GM19324 (cell line): ENCODE data around the gene EPX.

ENCODE experiments used
- ATAC-seq: cut with Tn5 transposase; IDR thresholded peaks from one replicate; pipeline ENCODE4 v1.9.1; 2021; ENCODE audit warnings: mild to moderate bottlenecking, moderate library complexity; ENCODE audit not compliant: unreplicated experiment, low FRiP score

EPX gene

GRCh38 chr17:58184308-58184985 lies 8.1 kb upstream of the EPX start:
- ATAC-seq: no peak

- no peak for ATAC-seq
Measured at GRCh38 chr17:58184986-58185761, 7.4 kb upstream of the EPX start.

- ATAC-seq: no peak
Measured at GRCh38 chr17:58186591-58186990, 5.9 kb upstream of the EPX start.

- no peak for ATAC-seq
Measured at GRCh38 chr17:58187063-58187462, 5.5 kb upstream of the EPX start.

DNA sequence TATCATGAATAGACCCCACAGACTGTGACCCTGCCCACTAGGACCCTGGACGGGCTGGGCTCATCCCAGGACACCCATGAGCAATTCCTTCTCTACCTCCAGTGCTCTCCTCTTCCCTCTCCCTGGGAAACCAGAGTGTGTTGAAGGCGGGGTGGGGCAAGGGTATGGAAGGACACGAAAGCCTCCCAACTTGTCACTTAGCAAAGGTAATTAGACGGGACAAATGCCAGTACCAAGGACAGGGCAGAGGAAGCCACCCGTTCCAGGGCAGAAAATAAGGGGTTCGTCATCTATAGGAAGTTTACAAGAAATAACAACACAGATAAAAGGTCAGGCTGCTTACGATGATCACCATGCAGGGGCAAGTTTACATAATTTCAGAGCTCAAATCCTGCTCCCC lies 4.9 kb upstream of the EPX start:
- no peak for ATAC-seq

DNA sequence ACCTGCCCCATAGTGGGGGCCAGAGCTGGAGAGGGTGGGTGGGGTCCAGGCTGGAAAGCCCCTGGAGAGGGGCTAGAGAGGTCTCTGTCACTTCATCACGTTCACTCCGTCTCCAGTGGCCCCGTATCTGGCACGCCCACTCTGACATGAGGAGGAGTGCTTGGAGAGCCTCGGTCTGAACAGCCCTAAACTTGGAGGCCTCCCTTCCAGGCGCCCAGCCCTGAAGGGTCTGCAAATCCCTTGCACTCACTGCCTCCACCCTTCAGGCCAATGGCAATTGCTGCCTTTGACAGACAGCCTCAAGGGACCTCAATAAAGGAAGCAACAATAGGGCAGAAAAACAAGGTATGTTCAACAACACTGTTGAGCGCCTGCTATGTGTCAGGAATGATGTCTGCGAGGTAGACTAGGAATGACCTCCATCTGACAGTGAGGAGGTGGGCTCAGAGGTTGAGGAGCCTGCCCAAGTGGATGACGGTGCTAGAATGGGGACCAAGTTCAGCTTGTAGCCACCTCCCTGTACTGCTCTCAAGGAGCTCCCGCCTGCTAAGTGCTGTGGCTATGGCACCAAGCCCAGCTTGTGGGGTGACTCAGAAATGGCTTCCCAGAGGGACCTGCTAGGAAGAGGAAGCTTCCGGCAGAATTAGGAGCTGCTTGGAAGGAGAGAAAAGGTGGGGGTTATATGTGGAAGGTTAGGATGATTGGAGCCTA lies 2.9 kb upstream of the EPX start:
- ATAC-seq: no peak

GRCh38 chr17:58191241-58191896 lies 1.2 kb upstream of the EPX start:
- ATAC-seq: no peak

GRCh38 chr17:58193641-58194255 lies 1.2 kb downstream of the EPX start:
- no peak for ATAC-seq

DNA sequence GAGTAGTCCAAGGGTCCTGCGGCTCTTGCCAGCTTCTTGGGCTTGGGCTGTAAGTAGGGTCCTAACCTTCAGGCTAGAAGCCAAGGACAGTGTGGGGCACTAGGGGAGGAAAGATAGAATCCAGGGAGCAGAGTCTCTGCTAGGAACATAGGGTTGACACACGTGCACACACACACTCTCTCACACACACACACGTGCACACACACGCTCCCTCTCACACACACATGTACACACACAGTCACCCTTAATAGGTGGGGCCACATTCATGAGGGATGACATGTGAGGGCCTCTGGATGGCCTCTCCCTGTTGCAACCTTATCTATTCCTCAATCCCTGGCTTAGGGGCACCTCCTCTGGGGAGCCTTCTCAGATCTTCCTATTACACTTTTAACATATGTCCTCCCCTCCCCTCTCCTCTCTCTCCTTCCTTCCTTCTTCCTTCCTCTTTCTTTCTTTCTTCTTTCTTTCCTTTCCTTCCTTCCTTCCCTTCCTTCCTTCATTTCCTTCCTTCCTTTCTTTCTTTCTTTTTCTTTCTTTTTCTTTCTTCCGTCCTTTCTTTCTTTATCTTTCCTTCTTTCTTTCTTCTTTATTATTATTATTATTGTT lies 3.1 kb downstream of the EPX start:
- no peak for ATAC-seq

DNA sequence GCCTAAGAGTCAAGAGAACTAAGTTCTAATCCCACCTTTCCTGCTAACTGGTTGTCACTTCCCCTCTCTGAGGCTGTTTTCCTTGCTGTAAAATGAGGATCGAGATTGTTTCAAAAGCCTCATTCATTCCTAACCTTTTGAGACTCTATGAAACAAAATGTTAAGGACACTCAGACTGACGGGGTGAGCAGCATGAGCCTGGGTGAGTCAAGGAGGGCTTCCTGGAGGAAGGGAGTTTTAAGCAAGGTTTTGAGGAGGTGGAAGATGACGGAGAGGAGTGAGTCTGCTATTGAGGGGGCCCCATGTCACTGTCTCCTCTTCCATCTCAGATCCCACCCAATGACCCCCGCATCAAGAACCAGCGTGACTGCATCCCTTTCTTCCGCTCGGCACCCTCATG lies 4.1 kb downstream of the EPX start:
- ATAC-seq: no peak

DNA sequence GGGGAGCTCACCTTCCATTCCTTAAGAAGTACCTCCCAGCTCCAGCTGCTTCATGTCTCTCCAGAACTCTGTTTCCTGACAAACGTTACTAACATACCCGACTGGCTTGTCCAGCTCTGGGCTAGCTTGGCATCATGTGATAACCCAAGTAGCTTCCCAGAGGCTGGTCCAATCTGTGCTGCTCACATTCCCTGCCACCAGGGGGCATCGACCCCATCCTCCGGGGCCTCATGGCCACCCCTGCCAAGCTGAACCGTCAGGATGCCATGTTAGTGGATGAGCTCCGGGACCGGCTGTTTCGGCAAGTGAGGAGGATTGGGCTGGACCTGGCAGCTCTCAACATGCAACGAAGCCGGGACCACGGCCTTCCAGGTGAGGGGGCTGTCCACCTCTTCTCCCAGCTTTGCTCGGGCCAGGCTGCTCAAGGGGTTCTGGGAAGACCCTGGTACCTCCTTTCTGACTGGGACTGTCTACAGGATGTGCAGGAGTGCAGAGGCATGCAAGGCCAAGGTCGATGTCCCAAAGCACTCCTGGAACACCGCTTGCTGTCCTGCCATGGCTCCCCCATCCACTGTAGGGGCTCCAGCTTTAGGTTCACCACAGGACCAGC lies 7.6 kb downstream of the EPX start:
- no peak for ATAC-seq

DNA sequence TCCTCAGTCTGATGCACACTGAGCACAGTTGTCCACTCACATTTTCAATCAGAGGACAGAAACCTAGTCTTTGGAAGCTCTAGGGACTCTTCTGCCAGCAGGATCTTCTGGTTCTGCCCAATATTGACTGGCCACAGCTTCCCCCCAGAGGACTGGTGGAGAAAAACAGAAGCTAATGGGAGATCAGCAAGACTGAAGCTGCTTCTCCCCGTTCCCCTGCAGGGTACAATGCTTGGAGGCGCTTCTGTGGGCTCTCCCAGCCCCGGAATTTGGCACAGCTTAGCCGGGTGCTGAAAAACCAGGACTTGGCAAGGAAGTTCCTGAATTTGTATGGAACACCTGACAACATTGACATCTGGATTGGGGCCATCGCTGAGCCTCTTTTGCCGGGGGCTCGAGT lies 10.3 kb downstream of the EPX start:
- no peak for ATAC-seq

- ATAC-seq: no peak
Measured at GRCh38 chr17:58204796-58205195, 12.3 kb downstream of the EPX start.

DNA sequence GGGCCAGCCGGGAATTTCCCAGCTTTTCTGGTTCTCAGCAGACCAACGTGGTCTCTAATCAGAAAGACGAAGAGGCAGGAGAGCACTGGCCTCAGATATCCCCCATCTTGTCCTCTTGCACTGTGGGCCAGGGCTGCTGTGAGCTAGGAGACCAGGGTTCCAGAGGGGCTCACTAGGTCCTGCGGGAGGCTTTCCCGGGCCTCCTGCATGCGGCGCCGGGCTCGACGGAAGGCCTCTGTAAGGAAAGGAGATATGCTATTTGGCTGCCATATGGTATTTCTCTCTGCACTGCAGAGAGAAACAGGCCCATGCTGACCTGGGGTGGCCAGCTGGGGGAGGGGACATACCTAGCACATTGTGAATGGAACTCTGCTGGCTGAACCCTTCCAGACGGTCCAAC lies 13.4 kb downstream of the EPX start:
- ATAC-seq: no peak

DNA sequence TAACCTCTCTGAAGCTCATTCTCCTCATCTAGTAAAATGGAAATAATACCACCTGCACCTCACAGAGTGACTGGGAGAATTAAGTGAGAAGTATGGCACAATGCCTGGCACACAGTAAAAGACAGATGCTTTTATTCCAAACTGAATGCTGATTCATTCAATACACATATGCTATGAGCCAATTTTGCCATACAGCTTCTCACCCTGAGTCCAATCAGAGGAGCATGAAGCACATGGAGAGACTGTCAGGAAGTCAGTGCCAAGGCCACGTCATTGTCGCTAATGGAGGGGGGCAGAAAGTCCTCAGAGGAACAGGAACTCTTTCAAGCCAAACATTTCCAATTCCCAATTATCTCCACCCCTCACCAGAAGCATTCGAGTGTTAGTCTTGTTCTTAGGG lies 14.9 kb downstream of the EPX start:
- ATAC-seq: no peak

DNA sequence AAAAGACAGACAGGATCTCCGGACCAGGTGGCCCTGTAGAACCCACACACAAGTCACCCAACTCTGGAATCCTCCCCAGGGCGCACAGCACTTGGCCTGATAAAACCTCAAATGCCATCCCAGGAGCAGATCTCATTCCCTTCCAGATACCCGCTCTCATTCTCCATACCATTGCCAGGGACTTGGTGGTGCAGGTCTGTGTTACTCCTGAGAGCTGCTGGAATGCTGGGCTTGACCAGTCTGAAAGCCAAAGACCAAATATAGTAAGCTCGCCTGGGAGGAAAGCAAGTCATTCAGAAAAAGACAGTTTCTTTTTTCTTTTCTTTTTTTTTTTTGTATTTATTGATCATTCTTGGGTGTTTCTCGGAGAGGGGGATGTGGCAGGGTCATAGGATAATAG lies 15.8 kb downstream of the EPX start:
- ATAC-seq: no peak

GRCh38 chr17:58210922-58211321 lies 18.4 kb downstream of the EPX start:
- ATAC-seq: no peak

- ATAC-seq: no peak
Measured at GRCh38 chr17:58215685-58216084, 23.2 kb downstream of the EPX start.

DNA sequence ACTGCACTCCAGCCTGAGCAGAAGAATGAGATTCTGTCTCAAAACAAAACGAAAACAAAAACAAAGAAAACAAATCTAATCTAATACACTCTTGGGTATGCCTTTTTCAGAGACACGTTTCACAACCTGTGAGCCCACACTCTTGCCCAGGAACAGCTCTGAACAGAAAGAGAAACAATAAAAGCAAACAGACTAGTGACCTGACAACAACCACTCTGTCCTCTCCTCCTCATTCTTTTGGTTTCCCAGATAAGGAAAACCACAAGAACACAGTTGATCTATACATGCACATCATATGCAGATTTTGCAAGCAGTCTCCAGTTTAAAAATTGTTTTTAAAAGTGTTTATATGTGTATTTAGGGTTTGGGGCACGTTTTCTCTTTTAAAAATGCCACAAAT lies 25.2 kb downstream of the EPX start:
- no peak for ATAC-seq
